Neural cell (in vitro differentiated cells): ENCODE results near the gene COA5. TPM values are rescaled to one million over a fixed set of nuclear protein-coding genes. Genes with fewer than 3 reads are reported as not detected.

Experiments
- H2AFZ ChIP-seq: fragments of 200-600, 300-800 bp; sonication (generic), shearing (Covaris generic); 2 replicates; pipeline ENCODE4 v1.6.0; 2014; ENCODE audit warnings: low read depth, mild to moderate bottlenecking, antibody characterized with exemption, low read length, moderate library complexity
- H3F3A ChIP-seq: fragments of 200-600 bp; shearing (Covaris generic); 2 replicates; pipeline ENCODE4 v1.6.1; 2016; ENCODE audit warnings: mild to moderate bottlenecking, moderate library complexity, mixed read lengths, antibody characterized with exemption, low read length; ENCODE audit not compliant: insufficient read depth, poor library complexity, severe bottlenecking
- H3K27ac ChIP-seq: fragments of 200-600, 300-800 bp; sonication (generic), shearing (Covaris generic); 2 replicates; pipeline ENCODE4 v1.5.1; 2014; ENCODE audit warnings: mild to moderate bottlenecking, low read length, moderate library complexity
- H3K27me3 ChIP-seq: fragments of 300-800, 200-600 bp; sonication (generic), shearing (Covaris generic); 2 replicates; pipeline ENCODE4 v1.6.0; 2014; ENCODE audit warnings: mild to moderate bottlenecking, low read depth, low read length, moderate library complexity; ENCODE audit not compliant: insufficient read depth
- H3K36me3 ChIP-seq: fragments of 300-800, 200-600 bp; sonication (generic), shearing (Covaris generic); 2 replicates; pipeline ENCODE4 v1.5.1; 2014; ENCODE audit warnings: mild to moderate bottlenecking, antibody characterized with exemption, low read length, moderate library complexity; ENCODE audit not compliant: insufficient read depth
- H3K4me2 ChIP-seq: fragments of 300-800, 200-600 bp; sonication (generic), shearing (Covaris generic); 2 replicates; pipeline ENCODE4 v1.6.0; 2014; ENCODE audit warnings: mild to moderate bottlenecking, low read length
- H3K4me3 ChIP-seq: fragments of 300-800, 200-600 bp; sonication (generic), shearing (Covaris generic); 2 replicates; pipeline ENCODE4 v1.5.1; 2014; ENCODE audit warnings: mild to moderate bottlenecking, low read length, moderate library complexity
- H3K79me2 ChIP-seq: fragments of 200-600 bp; shearing (Covaris generic); replicated peaks from 2 replicates; pipeline ENCODE4 v1.6.0; 2014; ENCODE audit warnings: mild to moderate bottlenecking, low read length, moderate library complexity; ENCODE audit not compliant: insufficient read depth
- H3K9ac ChIP-seq: fragments of 300-800, 200-600 bp; sonication (generic), shearing (Covaris generic); 2 replicates; pipeline ENCODE4 v1.6.1; 2016; ENCODE audit warnings: mild to moderate bottlenecking, low read length, mixed read lengths
- H3K9me2 ChIP-seq: fragments of 200-600 bp; shearing (Covaris generic); 2 replicates; pipeline ENCODE4 v1.6.1; 2016; ENCODE audit warnings: mild to moderate bottlenecking, low read length, mixed read lengths; ENCODE audit not compliant: insufficient read depth
- H3K9me3 ChIP-seq: fragments of 200-600, 300-800 bp; sonication (generic), shearing (Covaris generic); 2 replicates; pipeline ENCODE4 v1.6.1; 2016; ENCODE audit warnings: mild to moderate bottlenecking, mixed run types, low read length, moderate library complexity, mixed read lengths
- H4K20me1 ChIP-seq: fragments of 200-600 bp; shearing (Covaris generic); 2 replicates; pipeline ENCODE4 v1.6.1; 2016; ENCODE audit warnings: mild to moderate bottlenecking, mixed run types; ENCODE audit not compliant: insufficient read depth
- EP300 ChIP-seq: fragments of 450-650 bp; conservative IDR thresholded peaks from 2 replicates; pipeline ENCODE4 v1.6.1; 2014; ENCODE audit warnings: antibody characterized with exemption, mild to moderate bottlenecking, moderate library complexity; ENCODE audit not compliant: poor library complexity, severe bottlenecking
- EZH2 ChIP-seq: fragments of 200-600, 300-800 bp; shearing (Covaris generic), sonication (generic); IDR thresholded peaks from 2 replicates; pipeline ENCODE4 v1.6.1; 2014; ENCODE audit warnings: antibody characterized with exemption, low read length, borderline replicate concordance, mild to moderate bottlenecking; ENCODE audit not compliant: insufficient read depth, poor library complexity, severe bottlenecking
- MXI1 ChIP-seq: fragments of 450-650 bp; conservative IDR thresholded peaks from 2 replicates; pipeline ENCODE4 v1.6.1; 2014; ENCODE audit warnings: antibody characterized with exemption, mild to moderate bottlenecking; ENCODE audit not compliant: poor library complexity, severe bottlenecking
- POLR2AphosphoS5 ChIP-seq: IDR thresholded peaks from 2 replicates; pipeline ENCODE4 v1.6.1; 2012
- RAD21 ChIP-seq: fragments of 450-650 bp; conservative IDR thresholded peaks from 2 replicates; pipeline ENCODE4 v1.6.1; 2014; ENCODE audit warnings: antibody characterized with exemption, mild to moderate bottlenecking, moderate library complexity
- SMC3 ChIP-seq: fragments of 450-650 bp; conservative IDR thresholded peaks from 2 replicates; pipeline ENCODE4 v1.6.1; 2014; ENCODE audit warnings: antibody characterized with exemption, mild to moderate bottlenecking, moderate library complexity; ENCODE audit not compliant: poor library complexity
- TAF1 ChIP-seq: IDR thresholded peaks from 2 replicates; pipeline ENCODE4 v1.6.1; 2012; ENCODE audit warnings: low read depth
- polyA plus RNA-seq: library from polyadenylated mRNA; depleted of rRNA; stranded (reverse); fragments of >200 nt; gene quantifications from 2 replicates; pipeline ENCODE4 v1.2.3, GENCODE V29; 2014
- TF ChIP-seq, protein P1 (sequence below): IDR thresholded peaks from 2 replicates; pipeline ENCODE4 v1.6.1; 2012; ENCODE audit warnings: borderline replicate concordance
- TF ChIP-seq, protein P2 (sequence below): fragments of 450-650 bp; IDR thresholded peaks from 2 replicates; pipeline ENCODE4 v1.5.1; 2014; ENCODE audit warnings: antibody characterized with exemption, mild to moderate bottlenecking, moderate library complexity; ENCODE audit not compliant: poor library complexity, severe bottlenecking

Gene COA5
- polyA plus RNA-seq, 1 donor from 2014 or later: 160 TPM

DNA sequence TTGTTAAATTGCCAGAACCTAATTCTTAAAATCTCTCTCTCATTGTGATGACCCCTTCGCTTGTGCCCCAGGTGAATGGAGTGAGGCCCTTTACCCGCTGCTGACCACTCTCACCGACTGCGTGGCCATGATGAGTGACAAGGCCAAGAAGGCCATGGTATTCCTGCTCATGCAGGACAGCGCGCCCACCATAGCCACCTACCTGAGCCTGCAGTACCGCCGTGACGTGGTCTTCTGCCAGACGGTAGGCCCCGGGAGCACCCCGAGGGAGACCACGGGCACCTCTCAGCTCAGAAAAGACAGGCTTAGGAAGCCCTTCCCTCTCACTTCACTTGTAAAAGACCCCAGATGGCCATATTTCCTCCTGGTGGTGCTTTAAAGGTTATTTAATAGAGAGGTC lies 44.9 kb downstream of the COA5 start:
- no peak overlapping the region for H3K27ac ChIP-seq
- no peak overlapping the region for H3K4me3 ChIP-seq
- H3K9ac ChIP-seq: no peak overlapping the region
- no peak overlapping the region for H2AFZ ChIP-seq
- no peaks in the 10 kb centered on the region for H4K20me1 ChIP-seq
- H3K79me2 ChIP-seq: no peaks in the 10 kb centered on the region
- no peaks in the 10 kb centered on the region for H3K9me2 ChIP-seq
- peaks cover 8% of the 10 kb centered on the region for H3K36me3 ChIP-seq
- TF ChIP-seq POLR2AphosphoS5 (no peak), MXI1 (no peak), EP300 (no peak), TAF1 (no peak), EZH2 (no peak), RAD21 (no peak), SMC3 (no peak)
- TF ChIP-seq, protein P1, sequence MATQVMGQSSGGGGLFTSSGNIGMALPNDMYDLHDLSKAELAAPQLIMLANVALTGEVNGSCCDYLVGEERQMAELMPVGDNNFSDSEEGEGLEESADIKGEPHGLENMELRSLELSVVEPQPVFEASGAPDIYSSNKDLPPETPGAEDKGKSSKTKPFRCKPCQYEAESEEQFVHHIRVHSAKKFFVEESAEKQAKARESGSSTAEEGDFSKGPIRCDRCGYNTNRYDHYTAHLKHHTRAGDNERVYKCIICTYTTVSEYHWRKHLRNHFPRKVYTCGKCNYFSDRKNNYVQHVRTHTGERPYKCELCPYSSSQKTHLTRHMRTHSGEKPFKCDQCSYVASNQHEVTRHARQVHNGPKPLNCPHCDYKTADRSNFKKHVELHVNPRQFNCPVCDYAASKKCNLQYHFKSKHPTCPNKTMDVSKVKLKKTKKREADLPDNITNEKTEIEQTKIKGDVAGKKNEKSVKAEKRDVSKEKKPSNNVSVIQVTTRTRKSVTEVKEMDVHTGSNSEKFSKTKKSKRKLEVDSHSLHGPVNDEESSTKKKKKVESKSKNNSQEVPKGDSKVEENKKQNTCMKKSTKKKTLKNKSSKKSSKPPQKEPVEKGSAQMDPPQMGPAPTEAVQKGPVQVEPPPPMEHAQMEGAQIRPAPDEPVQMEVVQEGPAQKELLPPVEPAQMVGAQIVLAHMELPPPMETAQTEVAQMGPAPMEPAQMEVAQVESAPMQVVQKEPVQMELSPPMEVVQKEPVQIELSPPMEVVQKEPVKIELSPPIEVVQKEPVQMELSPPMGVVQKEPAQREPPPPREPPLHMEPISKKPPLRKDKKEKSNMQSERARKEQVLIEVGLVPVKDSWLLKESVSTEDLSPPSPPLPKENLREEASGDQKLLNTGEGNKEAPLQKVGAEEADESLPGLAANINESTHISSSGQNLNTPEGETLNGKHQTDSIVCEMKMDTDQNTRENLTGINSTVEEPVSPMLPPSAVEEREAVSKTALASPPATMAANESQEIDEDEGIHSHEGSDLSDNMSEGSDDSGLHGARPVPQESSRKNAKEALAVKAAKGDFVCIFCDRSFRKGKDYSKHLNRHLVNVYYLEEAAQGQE: no peak
- TF ChIP-seq, protein P2, sequence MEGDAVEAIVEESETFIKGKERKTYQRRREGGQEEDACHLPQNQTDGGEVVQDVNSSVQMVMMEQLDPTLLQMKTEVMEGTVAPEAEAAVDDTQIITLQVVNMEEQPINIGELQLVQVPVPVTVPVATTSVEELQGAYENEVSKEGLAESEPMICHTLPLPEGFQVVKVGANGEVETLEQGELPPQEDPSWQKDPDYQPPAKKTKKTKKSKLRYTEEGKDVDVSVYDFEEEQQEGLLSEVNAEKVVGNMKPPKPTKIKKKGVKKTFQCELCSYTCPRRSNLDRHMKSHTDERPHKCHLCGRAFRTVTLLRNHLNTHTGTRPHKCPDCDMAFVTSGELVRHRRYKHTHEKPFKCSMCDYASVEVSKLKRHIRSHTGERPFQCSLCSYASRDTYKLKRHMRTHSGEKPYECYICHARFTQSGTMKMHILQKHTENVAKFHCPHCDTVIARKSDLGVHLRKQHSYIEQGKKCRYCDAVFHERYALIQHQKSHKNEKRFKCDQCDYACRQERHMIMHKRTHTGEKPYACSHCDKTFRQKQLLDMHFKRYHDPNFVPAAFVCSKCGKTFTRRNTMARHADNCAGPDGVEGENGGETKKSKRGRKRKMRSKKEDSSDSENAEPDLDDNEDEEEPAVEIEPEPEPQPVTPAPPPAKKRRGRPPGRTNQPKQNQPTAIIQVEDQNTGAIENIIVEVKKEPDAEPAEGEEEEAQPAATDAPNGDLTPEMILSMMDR: no peak
- no peaks in the 10 kb centered on the region for H3K9me3 ChIP-seq
- H3F3A ChIP-seq: no peaks in the 10 kb centered on the region
- no peak overlapping the region for H3K4me2 ChIP-seq
- H3K27me3 ChIP-seq: no peaks in the 10 kb centered on the region

DNA sequence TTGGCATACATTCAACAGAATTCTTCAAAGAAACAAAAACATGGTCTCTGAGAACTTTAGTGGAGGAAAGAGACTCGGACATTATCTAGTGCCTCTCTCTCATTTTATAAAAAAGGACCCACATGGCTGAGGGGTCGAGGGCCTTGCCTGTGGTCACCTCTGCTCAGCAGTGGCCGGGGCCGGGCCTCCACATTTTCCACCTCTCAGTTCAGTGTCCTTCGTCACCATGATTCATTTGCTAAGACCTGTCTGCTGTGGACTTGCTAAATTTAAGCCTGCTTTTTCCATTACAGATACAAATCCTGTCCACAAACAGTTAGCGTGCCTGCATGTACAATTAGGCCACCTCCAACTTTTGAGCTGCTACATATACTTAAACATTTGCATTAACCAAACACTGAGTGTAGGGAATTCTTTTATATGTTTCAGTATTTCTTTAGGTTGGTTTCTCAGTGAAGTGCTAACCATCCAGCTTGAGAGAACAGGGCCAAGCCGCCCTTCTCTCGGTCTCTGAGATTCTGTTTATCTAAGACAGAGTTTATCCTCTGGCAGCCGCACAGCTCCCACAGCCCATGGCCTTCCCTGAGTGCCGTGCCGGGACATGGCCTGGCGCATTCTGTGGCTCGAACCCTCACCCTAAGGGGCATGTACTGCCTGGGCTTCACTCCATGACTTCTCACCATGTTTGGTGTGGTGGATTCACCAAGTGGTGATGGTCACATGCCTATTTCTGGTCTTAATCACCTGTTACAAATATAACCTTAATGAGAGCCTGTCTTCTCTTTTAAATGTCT lies 46.2 kb downstream of the COA5 start:
- Histone ChIP-seq H3F3A (no peaks in the 10 kb centered on the region), H2AFZ (no peak overlapping the region), H3K4me3 (no peak overlapping the region), H3K79me2 (no peaks in the 10 kb centered on the region), H4K20me1 (no peaks in the 10 kb centered on the region), H3K9me2 (no peaks in the 10 kb centered on the region), H3K36me3 (peaks cover 4% of the 10 kb centered on the region), H3K9ac (no peak overlapping the region), H3K9me3 (no peaks in the 10 kb centered on the region), H3K27ac (no peak overlapping the region), H3K4me2 (no peak overlapping the region), H3K27me3 (no peaks in the 10 kb centered on the region)
- TF ChIP-seq TAF1: no peak
- TF ChIP-seq SMC3: no peak
- TF ChIP-seq, protein P2: no peak
- TF ChIP-seq POLR2AphosphoS5: no peak
- TF ChIP-seq EZH2: no peak
- no peak for TF ChIP-seq MXI1
- TF ChIP-seq EP300: no peak
- TF ChIP-seq, protein P1: no peak
- no peak for TF ChIP-seq RAD21
